Memory B cell (primary cell): ENCODE results near the gene TMEM121.

ENCODE experiments used
- ATAC-seq: fragments of 150-1000 bp; cut with Tn5 transposase; 2 replicates; pipeline ENCODE4 v1.10.0; 2021; ENCODE audit warnings: low read depth, mild to moderate bottlenecking, moderate library complexity
- DNase-seq, 2 donors: peaks; one replicate each; pipeline ENCODE4 v3.0.0; 2022; ENCODE audit warnings: low spot score in 2 of 2
- H3K27ac Mint-ChIP-seq: one replicate; pipeline ENCODE4 v1.8.0; 2022; ENCODE audit warnings: mild to moderate bottlenecking, moderate library complexity, mixed read lengths
- H3K27me3 Mint-ChIP-seq: one replicate; pipeline ENCODE4 v1.8.0; 2022; ENCODE audit warnings: mixed read lengths
- H3K36me3 Mint-ChIP-seq: one replicate; pipeline ENCODE4 v1.8.0; 2022; ENCODE audit warnings: mild to moderate bottlenecking, mixed read lengths
- H3K4me1 Mint-ChIP-seq: one replicate; pipeline ENCODE4 v1.8.0; 2022; ENCODE audit warnings: mixed read lengths
- H3K4me3 Mint-ChIP-seq: one replicate; pipeline ENCODE4 v1.8.0; 2022; ENCODE audit warnings: mild to moderate bottlenecking, moderate library complexity, mixed read lengths
- H3K9me3 Mint-ChIP-seq: one replicate; pipeline ENCODE4 v1.8.0; 2022; ENCODE audit warnings: mixed read lengths

The TMEM121 gene

GRCh38 chr14:105491366-105491973, 34.9 kb upstream of the TMEM121 start:
- peak; percentile 19 for ATAC-seq
- Mint-ChIP-seq H3K27me3 (no peaks in the 10 kb centered on the region), H3K36me3 (peaks cover 1% of the 10 kb centered on the region), H3K27ac (peak overlapping the region; percentile 99), H3K4me3 (peak overlapping the region; percentile 88), H3K9me3 (no peaks in the 10 kb centered on the region), H3K4me1 (peaks cover 16% of the 10 kb centered on the region)
- DNase-seq = peak; percentile 85

DNA sequence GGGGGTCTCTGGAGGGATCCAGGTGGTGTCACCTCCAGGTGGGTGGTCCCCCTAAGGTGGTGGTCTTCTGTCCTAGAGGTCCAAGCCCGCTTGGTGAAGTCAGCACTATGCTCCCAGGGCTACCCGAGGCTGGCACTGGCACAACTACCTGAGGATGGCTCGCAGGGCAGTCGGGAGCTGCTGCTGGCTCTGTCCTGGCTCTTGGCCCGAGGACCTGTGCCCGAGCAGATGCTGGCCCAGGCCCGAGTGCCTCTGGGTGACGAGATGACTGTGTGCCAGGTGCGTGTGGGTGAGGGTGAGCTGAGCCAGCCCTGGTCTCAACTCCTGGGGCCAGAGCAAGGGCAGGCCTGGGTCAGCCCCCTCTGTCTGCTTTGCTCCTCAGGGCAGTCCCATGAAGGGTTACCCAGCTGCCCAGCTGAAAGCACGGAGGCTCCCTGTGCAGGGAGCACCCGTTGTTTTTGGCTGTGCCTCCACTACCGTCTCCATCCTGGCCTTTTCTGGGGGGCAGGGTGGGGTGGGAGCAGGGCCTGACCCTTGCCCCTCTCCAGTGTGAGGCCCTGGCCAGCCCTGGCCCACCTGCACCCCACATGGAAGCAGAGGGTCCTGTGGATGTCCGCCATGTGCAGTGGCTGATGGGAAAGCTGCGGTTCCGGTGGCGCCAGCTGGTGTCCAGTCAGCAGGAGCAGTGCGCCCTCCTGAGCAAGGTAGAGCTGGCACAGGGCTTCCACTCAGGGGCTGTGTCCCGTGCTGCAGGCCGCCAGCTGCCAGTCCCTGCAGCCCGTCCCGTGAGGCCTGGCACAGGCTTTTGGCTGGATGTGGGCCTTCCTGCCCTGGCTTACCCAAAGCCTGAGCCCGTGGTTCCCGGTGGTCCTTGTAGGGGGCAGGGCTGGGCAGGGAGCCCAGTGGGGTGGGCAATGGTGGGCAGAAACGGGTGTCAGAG, 34.1 kb upstream of the TMEM121 start:
- Mint-ChIP-seq H3K9me3 (no peaks in the 10 kb centered on the region), H3K27me3 (no peaks in the 10 kb centered on the region), H3K4me1 (peaks cover 16% of the 10 kb centered on the region), H3K4me3 (peak overlapping the region; percentile 88), H3K27ac (peak overlapping the region; percentile 99), H3K36me3 (peaks cover 1% of the 10 kb centered on the region)
- no peak for DNase-seq
- no peak for ATAC-seq

GRCh38 chr14:105492971-105493871, 33.2 kb upstream of the TMEM121 start:
- H3K27ac Mint-ChIP-seq = no peak overlapping the region
- H3K4me3 Mint-ChIP-seq = no peak overlapping the region
- H3K4me1 Mint-ChIP-seq = peaks cover 16% of the 10 kb centered on the region
- no peak for DNase-seq
- ATAC-seq = no peak
- H3K36me3 Mint-ChIP-seq = peaks cover 1% of the 10 kb centered on the region
- H3K9me3 Mint-ChIP-seq = no peaks in the 10 kb centered on the region
- H3K27me3 Mint-ChIP-seq = no peaks in the 10 kb centered on the region

- ATAC-seq = no peak
- H3K4me3 Mint-ChIP-seq = no peak overlapping the region
- DNase-seq = no peak
- no peaks in the 10 kb centered on the region for H3K9me3 Mint-ChIP-seq
- H3K36me3 Mint-ChIP-seq = peaks cover 1% of the 10 kb centered on the region
- H3K27me3 Mint-ChIP-seq = no peaks in the 10 kb centered on the region
- H3K4me1 Mint-ChIP-seq = peaks cover 13% of the 10 kb centered on the region
- peak overlapping the region; percentile 11 for H3K27ac Mint-ChIP-seq
Measured at GRCh38 chr14:105493921-105494605, 32.3 kb upstream of the TMEM121 start.

DNA sequence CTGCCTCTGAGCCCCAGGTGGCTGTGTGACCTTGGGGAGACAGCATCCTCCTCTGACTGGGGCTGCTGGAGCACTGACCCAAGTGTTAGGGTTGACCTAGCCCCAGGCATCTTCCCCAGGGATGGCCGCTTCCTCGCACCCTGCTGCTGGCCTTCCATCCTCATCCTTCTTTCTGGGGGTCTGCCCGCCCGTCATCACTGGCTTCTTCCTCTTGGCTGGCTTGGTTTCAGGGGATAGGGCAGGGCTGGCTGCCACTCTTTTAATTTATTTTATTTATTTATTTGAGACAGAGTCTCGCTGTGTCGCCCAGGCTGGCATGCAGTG, 31.8 kb upstream of the TMEM121 start:
- Mint-ChIP-seq H3K4me1 (peaks cover 8% of the 10 kb centered on the region), H3K4me3 (no peak overlapping the region)
- DNase-seq = no peak

DNA sequence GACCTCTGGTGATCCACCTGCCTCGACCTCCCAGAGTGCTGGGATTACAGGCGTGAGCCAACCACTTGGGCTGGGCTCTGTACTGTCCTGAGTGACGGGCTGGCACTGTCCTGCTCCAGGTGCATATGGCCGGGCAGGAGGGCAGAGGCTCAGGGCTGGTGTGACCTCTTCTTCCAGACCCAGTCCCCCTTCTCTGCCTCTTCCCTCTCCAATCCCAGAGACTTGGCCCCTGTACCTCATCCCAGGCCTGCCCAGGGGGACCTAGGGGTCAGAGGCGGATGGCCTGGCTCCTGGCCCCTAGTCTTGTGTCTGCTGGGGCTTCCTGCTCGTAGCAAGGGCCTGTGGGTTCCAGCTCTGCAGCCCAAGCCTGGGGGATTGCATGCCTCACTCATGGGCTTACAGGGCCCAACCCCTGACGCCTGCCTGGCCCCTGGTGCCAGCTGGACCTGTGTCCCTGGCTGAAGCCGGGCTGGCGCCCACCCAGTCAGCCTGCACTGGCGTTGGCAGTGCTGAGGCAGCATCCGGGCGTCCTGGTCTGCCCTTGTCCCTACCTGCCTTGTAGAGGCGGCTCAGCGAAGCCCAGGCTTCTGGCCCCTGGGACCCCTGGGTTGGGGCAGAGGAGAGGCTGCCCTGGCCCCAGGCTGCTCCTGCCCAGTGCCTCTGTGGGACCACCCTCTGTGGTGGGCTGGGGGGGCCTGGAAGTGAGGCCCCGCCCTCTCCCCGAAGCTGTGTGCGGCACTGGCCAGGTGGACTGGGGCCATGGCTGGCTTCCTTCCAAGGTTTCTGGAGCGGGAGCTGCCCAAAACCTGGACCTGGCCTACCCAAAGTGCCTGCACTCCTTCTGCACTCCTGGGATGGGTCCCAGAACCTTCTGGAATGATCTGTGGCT, 31.0 kb upstream of the TMEM121 start:
- Mint-ChIP-seq H3K27ac (no peak overlapping the region), H3K27me3 (no peaks in the 10 kb centered on the region), H3K9me3 (no peaks in the 10 kb centered on the region), H3K36me3 (no peaks in the 10 kb centered on the region), H3K4me1 (peaks cover 4% of the 10 kb centered on the region), H3K4me3 (no peak overlapping the region)
- ATAC-seq (no peak), DNase-seq (peak in 1 of 2 donors; percentile 22)

More for the DNA sequence above, 31.8 kb upstream of the TMEM121 start:
- H3K27me3 Mint-ChIP-seq = no peaks in the 10 kb centered on the region
- no peak for ATAC-seq
- H3K36me3 Mint-ChIP-seq = no peaks in the 10 kb centered on the region
- H3K27ac Mint-ChIP-seq = no peak overlapping the region
- no peaks in the 10 kb centered on the region for H3K9me3 Mint-ChIP-seq

DNA sequence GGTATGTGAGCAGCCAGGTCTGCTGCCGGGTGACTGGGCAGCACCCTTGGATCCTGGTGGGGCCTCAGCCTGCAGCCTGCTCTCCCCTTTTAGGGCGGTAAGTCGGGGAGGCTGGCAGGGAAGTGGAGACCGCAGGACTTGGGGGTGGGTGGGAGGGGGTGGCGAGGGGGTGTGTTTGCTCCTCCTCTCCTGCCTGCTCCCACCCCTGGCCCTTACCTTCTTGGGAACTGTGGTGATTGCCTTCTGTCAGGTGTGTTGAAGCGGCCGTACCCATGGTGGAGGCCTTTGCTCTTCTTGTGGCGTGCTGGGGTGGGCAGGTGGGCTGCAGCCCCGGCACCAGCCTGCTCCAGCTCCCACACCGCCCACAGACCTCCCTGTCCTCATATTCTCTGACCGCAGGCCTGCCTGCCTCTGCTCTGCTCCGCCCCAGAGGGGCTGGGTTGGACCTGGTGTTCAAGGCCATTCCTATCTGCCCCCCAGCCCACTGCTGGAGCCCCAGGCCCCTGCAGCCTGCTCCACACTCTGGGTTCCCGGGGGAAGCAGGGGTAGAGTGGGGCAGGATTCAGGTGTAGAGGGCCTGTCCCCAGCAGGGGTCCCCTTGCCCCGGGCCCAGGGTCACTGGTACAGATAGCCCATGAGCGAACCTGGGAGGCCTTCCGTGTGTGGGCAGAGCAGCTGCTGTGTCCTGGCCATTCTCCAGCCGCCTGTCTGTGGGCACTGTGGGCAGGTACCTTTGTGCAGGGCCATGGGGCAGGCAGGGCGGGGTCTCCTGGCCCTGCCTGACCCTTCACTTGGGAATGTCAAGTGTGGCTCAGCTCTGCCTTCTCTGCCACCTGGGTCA, 30.2 kb upstream of the TMEM121 start:
- no peaks in the 10 kb centered on the region for H3K27me3 Mint-ChIP-seq
- ATAC-seq (no peak), DNase-seq (peak in 1 of 2 donors; percentile 24)
- no peaks in the 10 kb centered on the region for H3K9me3 Mint-ChIP-seq
- no peak overlapping the region for H3K27ac Mint-ChIP-seq
- H3K4me1 Mint-ChIP-seq = peaks cover 4% of the 10 kb centered on the region
- H3K4me3 Mint-ChIP-seq = no peak overlapping the region
- no peaks in the 10 kb centered on the region for H3K36me3 Mint-ChIP-seq

- no peak overlapping the region for H3K27ac Mint-ChIP-seq
- no peak overlapping the region for H3K4me3 Mint-ChIP-seq
Measured at GRCh38 chr14:105496831-105497591, 29.4 kb upstream of the TMEM121 start.

DNA sequence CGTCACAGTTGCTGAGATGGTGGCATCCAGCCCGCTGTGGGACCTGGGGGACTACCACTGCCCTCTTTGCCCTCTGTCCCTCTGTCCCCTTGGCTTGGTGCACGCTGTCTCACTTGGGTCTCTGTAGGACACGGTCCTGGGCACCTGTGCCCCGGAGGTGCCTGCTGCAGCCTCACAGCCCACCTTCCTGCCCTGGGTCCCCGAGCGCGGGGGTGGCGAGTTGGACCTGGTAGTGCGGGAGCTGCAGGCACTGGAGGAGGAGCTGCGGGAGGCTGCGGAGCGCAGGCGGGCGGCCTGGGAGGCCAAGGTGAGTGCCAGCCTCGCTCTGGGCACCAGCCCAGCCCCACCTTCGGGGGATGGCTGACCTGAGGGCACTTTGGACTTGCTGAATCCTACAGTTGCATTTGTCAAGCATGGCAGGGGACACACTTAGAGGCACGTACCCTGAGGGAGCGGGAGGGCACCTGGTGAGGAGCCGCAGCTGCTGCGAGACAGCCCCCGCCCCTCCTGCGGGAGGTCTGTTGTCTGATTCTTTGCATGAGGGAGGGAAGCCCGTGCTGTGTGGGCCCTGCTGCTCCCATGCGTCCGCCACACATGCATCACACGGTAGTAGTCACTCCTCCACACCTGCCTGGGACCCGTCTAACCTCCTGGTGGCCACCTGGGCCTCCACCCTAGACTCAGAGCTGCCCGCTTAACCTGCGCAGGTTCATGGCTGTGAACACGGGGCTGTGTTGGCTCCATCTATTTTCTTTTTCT, 28.5 kb upstream of the TMEM121 start:
- no peak for DNase-seq
- Mint-ChIP-seq H3K4me1 (no peaks in the 10 kb centered on the region), H3K36me3 (no peaks in the 10 kb centered on the region), H3K4me3 (no peak overlapping the region), H3K27me3 (peaks cover 4% of the 10 kb centered on the region), H3K9me3 (no peaks in the 10 kb centered on the region), H3K27ac (peak overlapping the region; percentile 79)
- ATAC-seq = no peak

More at GRCh38 chr14:105496831-105497591, 29.4 kb upstream of the TMEM121 start:
- DNase-seq (peak in 1 of 2 donors; percentile 20), ATAC-seq (no peak)
- Mint-ChIP-seq H3K4me1 (no peaks in the 10 kb centered on the region), H3K36me3 (no peaks in the 10 kb centered on the region), H3K27me3 (no peaks in the 10 kb centered on the region), H3K9me3 (no peaks in the 10 kb centered on the region)

DNA sequence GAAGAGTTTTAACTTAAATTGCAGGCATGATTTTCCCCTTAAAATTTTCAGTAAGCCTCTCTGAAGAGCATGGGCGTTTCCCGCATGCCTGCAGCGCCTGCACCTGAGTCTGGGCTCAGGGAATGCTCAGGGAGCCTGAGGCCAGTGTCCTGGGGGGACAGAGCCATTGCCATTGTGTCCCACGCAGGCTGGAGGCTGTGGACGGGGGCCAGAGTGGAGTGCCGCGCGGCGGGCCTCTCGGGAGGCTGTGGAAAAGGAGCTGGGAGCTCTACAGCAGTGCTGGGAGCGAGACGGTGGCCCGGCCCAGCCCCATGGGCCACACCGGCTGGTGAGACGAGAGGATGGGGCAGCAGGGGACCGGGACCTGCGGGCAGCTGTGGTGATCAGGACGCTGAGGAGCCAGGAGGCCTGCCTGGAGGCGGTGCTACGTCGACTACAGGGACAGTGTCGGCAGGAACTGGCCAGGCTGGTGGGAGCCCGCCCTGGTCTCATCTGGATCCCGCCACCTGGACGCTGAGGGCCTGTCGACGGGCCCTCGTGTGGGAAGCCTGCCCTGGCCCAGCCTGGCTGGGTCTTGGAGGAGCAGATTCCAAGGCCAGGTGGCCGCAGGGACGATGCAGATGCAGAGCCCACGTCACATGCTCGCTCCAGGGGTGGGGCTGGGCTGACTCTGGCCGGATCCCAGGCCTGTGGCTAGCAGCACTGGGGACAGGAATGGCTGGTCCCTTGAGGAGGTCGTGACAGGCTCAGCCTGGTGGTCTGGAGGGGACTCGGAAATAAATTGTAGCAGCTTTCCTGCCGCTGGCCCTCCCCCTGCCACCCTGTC, 27.7 kb upstream of the TMEM121 start:
- no peaks in the 10 kb centered on the region for H3K36me3 Mint-ChIP-seq
- H3K27me3 Mint-ChIP-seq = peaks cover 5% of the 10 kb centered on the region
- DNase-seq = no peak
- peak overlapping the region; percentile 79 for H3K27ac Mint-ChIP-seq
- H3K4me3 Mint-ChIP-seq = no peak overlapping the region
- no peak for ATAC-seq
- no peaks in the 10 kb centered on the region for H3K9me3 Mint-ChIP-seq
- no peaks in the 10 kb centered on the region for H3K4me1 Mint-ChIP-seq
